B cell (primary cell): Measurements from ENCODE around the gene REST. TPM values are rescaled to one million over a fixed set of nuclear protein-coding genes. Genes with fewer than 3 reads are reported as not detected.

Experiments
- ATAC-seq: fragments of 200-7000 bp; cut with Tn5 transposase; one replicate; pipeline ENCODE4 v1.10.0; 2021; ENCODE audit warnings: low read depth, mild to moderate bottlenecking, moderate number of reproducible peaks, moderate library complexity
- CTCF ChIA-PET: fragments of 350-600 bp; sonication (Branson Sonifier 250); formaldehyde crosslinking; loops from one replicate; lab custom pipeline; 2021; ENCODE audit warnings: antibody characterized with exemption, inconsistent platforms; lab: Charles Lee
- POLR2A ChIA-PET: fragments of 350-600 bp; sonication (Branson Sonifier 250); formaldehyde crosslinking; loops from one replicate; lab custom pipeline; 2021; ENCODE audit warnings: antibody characterized with exemption; lab: Charles Lee
- DNase-seq: peaks from one replicate; pipeline ENCODE4 v3.0.0; 2013
- H2AFZ ChIP-seq: 2 replicates; pipeline ENCODE4 v1.6.1; 2012; ENCODE audit warnings: mild to moderate bottlenecking, low read depth, low read length; ENCODE audit not compliant: insufficient read depth, poor library complexity, severe bottlenecking
- H3K27ac ChIP-seq, 2 donors: 1 replicate in 1 of 2; 2 replicates in 1 of 2; pipeline ENCODE4 v1.5.1; 2012 to 2013; ENCODE audit warnings: low read length in 2 of 2, mild to moderate bottlenecking in 2 of 2, moderate library complexity in 1 of 2
- H3K27me3 ChIP-seq, 4 experiments: fragments of 200-600 bp in 1 of 4; sonication (generic) in 1 of 4; replicated peaks in 1 of 4; 1 replicate in 2 of 4; 2 replicates in 2 of 4; pipeline versions ENCODE4 v1.6.1 to v1.7.0; 2013 to 2016; ENCODE audit warnings: low read length in 3 of 4, mild to moderate bottlenecking in 2 of 4, mixed read lengths in 1 of 4, moderate library complexity in 1 of 4; ENCODE audit not compliant: insufficient read depth in 4 of 4, control insufficient read depth in 3 of 4; ENCODE audit errors: control extremely low read depth in 1 of 4
- H3K36me3 ChIP-seq, 2 experiments: replicated peaks in 1 of 2; 1 replicate in 1 of 2; 2 replicates in 1 of 2; pipeline versions ENCODE4 v1.6.1 to v1.7.1; 2013; ENCODE audit warnings: low read length in 1 of 2; ENCODE audit not compliant: insufficient read depth in 2 of 2, control insufficient read depth in 1 of 2; ENCODE audit errors: control extremely low read depth in 1 of 2, extremely low read depth in 1 of 2
- H3K4me1 ChIP-seq, 2 donors: fragments of 200-600 bp in 1 of 2; sonication (generic) in 1 of 2; 1 replicate in 1 of 2; 2 replicates in 1 of 2; pipeline versions ENCODE4 v1.5.1 to v1.6.1; 2013 to 2017; ENCODE audit warnings: low read length in 2 of 2; ENCODE audit not compliant: control insufficient read depth in 2 of 2, insufficient read depth in 2 of 2
- H3K4me2 ChIP-seq: replicated peaks from 2 replicates; pipeline ENCODE3; 2012; ENCODE audit warnings: mild to moderate bottlenecking, low read depth, low read length; ENCODE audit not compliant: poor library complexity, severe bottlenecking
- H3K4me3 ChIP-seq, 5 experiments: fragments of 200-600 bp in 1 of 5; sonication (generic) in 1 of 5; 1 replicate in 3 of 5; 2 replicates in 2 of 5; pipeline versions ENCODE4 v1.5.1 to v1.7.0; 2011 to 2016; ENCODE audit warnings: low read length in 4 of 5, mild to moderate bottlenecking in 4 of 5, low read depth in 2 of 5, control low read depth in 1 of 5, moderate library complexity in 1 of 5; ENCODE audit not compliant: insufficient read depth in 1 of 5; ENCODE audit errors: control extremely low read depth in 1 of 5, extremely low read depth in 1 of 5
- H3K79me2 ChIP-seq: fragments of 200-600 bp; sonication (generic); one replicate; pipeline ENCODE4 v1.6.0; 2016; ENCODE audit warnings: low read length; ENCODE audit not compliant: control insufficient read depth, insufficient read depth
- H3K9ac ChIP-seq: fragments of 200-600 bp; sonication (generic); 2 replicates; pipeline ENCODE4 v1.6.1; 2017; ENCODE audit warnings: mild to moderate bottlenecking, low read length, moderate library complexity
- H3K9me3 ChIP-seq, 3 donors: one replicate each; pipeline versions ENCODE4 v1.6.1 to v1.7.1; 2013; ENCODE audit warnings: low read length in 2 of 3; ENCODE audit not compliant: control insufficient read depth in 2 of 3, insufficient read depth in 1 of 3; ENCODE audit errors: control extremely low read depth in 1 of 3
- H4K20me1 ChIP-seq: 2 replicates; pipeline ENCODE4 v1.6.0; 2012; ENCODE audit warnings: mild to moderate bottlenecking, low read length; ENCODE audit not compliant: insufficient read depth, control insufficient read depth, poor library complexity, severe bottlenecking
- H3K27ac Mint-ChIP-seq: one replicate; pipeline ENCODE4 v1.8.0; 2021; ENCODE audit warnings: mixed read lengths
- H3K27me3 Mint-ChIP-seq: one replicate; pipeline ENCODE4 v1.8.0; 2021; ENCODE audit warnings: mixed read lengths
- H3K4me1 Mint-ChIP-seq: one replicate; pipeline ENCODE4 v1.8.0; 2021; ENCODE audit warnings: mixed read lengths
- H3K4me3 Mint-ChIP-seq: one replicate; pipeline ENCODE4 v1.8.0; 2021; ENCODE audit warnings: mixed read lengths
- H3K9me3 Mint-ChIP-seq: one replicate; pipeline ENCODE4 v1.8.0; 2022; ENCODE audit warnings: mixed read lengths; ENCODE audit not compliant: insufficient read depth
- EZH2 ChIP-seq: IDR thresholded peaks from 2 replicates; pipeline ENCODE4 v1.6.1; 2012; ENCODE audit warnings: borderline replicate concordance, low read depth, mild to moderate bottlenecking, moderate library complexity, low read length; ENCODE audit not compliant: insufficient read depth, poor library complexity, severe bottlenecking
- WGBS: methylation state at CpG from one replicate; pipeline ENCODE4 v1.1.5; 2013; ENCODE audit warnings: missing lambda C conversion rate; ENCODE audit not compliant: insufficient coverage; 5-methylcytosine and 5-hydroxymethylcytosine counted together
- intact Hi-C: fragments of 100-400 bp; cut with micrococcal nuclease; formaldehyde crosslinking; loops from one replicate; pipeline ENCODE4 v1.10.0; 2022
- polyA plus RNA-seq: library from polyadenylated mRNA; depleted of rRNA; stranded (reverse); fragments of >200 nt; gene quantifications from 2 replicates; pipeline ENCODE4 v1.2.3, GENCODE V29; 2012
- total RNA-seq, 2 donors: library from RNA; stranded (reverse); fragments of 120-200 nt in 1 of 2; gene quantifications; 1 replicate in 1 of 2; 2 replicates in 1 of 2; pipeline versions ENCODE4 v1.2.3 to v1.2.4, GENCODE V29; 2013 to 2022
- TF ChIP-seq, protein P1 (sequence below): fragments of 200-600 bp; IDR thresholded peaks from one replicate; pipeline ENCODE4 v1.8.0; 2022; ENCODE audit warnings: antibody characterized with exemption, mild to moderate bottlenecking

REST gene
- total and polyA plus RNA-seq, 2 donors (not counting 1 experiment from before 2014, with no cell fraction given), result 6.2 to 59.4 TPM

DNA sequence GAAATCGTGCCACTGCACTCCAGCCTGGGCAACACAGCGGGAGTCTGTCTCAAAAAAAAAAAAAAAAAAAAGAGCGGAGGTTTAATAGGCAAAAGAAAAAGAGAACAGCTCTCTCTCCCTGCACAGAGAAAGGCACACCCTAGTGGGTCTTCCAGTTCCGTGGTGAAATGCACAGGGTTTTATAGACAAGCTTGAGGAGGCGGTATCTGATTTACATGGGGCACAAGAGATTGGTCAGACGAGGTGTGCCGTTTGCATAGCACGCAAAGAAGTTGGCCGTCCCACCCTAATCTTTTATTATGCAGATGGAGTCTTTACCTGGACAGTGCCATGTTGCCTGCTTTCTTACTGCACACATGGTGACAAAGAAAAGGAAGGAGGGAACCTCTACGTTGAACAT, 33.5 kb upstream of the REST start:
- no peaks in the 10 kb centered on the region for H3K79me2 ChIP-seq
- ATAC-seq (no peak), DNase-seq (no peak)
- POLR2A ChIA-PET, result no interaction called here
- H3K9me3 ChIP-seq, result no peaks in the 10 kb centered on the region
- H3K4me1 ChIP-seq, result peaks cover 0 to 5% of the 10 kb centered on the region in 2 donors
- H3K4me2 ChIP-seq, result no peak overlapping the region
- H2AFZ ChIP-seq, result no peak overlapping the region
- CTCF ChIA-PET, result interaction anchor here (1.2 kb wide), 1 partner anchor 71 kb away, joined by 3 read pairs; no protein-coding TSS in a partner anchor
- no peaks in the 10 kb centered on the region for H3K9me3 Mint-ChIP-seq
- no peak for TF ChIP-seq EZH2
- TF ChIP-seq, protein P1, sequence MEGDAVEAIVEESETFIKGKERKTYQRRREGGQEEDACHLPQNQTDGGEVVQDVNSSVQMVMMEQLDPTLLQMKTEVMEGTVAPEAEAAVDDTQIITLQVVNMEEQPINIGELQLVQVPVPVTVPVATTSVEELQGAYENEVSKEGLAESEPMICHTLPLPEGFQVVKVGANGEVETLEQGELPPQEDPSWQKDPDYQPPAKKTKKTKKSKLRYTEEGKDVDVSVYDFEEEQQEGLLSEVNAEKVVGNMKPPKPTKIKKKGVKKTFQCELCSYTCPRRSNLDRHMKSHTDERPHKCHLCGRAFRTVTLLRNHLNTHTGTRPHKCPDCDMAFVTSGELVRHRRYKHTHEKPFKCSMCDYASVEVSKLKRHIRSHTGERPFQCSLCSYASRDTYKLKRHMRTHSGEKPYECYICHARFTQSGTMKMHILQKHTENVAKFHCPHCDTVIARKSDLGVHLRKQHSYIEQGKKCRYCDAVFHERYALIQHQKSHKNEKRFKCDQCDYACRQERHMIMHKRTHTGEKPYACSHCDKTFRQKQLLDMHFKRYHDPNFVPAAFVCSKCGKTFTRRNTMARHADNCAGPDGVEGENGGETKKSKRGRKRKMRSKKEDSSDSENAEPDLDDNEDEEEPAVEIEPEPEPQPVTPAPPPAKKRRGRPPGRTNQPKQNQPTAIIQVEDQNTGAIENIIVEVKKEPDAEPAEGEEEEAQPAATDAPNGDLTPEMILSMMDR, result no peak
- no peak overlapping the region for H3K27ac ChIP-seq
- H3K36me3 ChIP-seq, result no peaks in the 10 kb centered on the region
- intact Hi-C loops, result no loop called here
- 83% methylated on average over 4 of the region's 10 CpGs for WGBS
- H3K4me3 Mint-ChIP-seq, result no peak overlapping the region
- H4K20me1 ChIP-seq, result no peaks in the 10 kb centered on the region
- no peak overlapping the region for H3K27ac Mint-ChIP-seq
- no peak overlapping the region for H3K4me3 ChIP-seq
- H3K9ac ChIP-seq, result no peak overlapping the region
- no peaks in the 10 kb centered on the region for H3K27me3 ChIP-seq
- H3K27me3 Mint-ChIP-seq, result peaks cover 2% of the 10 kb centered on the region
- peaks cover 16% of the 10 kb centered on the region for H3K4me1 Mint-ChIP-seq

DNA sequence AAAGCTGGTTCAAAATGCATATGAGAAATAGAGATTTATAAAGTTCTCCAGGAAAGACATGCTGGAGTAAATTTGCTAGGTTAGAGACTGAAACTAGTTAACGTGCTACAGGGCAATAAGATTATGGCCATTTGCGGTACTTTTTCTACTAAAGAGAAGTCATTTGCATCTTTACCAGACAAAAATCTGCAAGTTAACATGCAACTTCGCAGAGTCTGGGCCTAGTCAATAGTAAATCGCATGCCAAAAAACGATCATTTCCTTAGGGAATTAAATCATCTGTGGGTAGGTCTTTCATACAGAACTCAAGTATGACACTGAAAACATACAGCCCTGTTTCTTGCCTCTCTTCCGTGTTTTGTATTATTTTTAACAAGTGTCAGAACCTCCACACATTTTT, 32.8 kb upstream of the REST start:
- POLR2A ChIA-PET, result no interaction called here
- H3K4me1 Mint-ChIP-seq, result peaks cover 16% of the 10 kb centered on the region
- no peaks in the 10 kb centered on the region for H4K20me1 ChIP-seq
- H3K36me3 ChIP-seq, result no peaks in the 10 kb centered on the region
- no peak overlapping the region for H3K27ac ChIP-seq
- H3K27ac Mint-ChIP-seq, result no peak overlapping the region
- intact Hi-C loops, result no loop called here
- ATAC-seq, result no peak
- H3K4me2 ChIP-seq, result no peak overlapping the region
- no peak for DNase-seq
- H3K4me3 Mint-ChIP-seq, result peak overlapping the region; percentile 11
- no peaks in the 10 kb centered on the region for H3K27me3 ChIP-seq
- TF ChIP-seq, protein P1, result no peak
- no peak for TF ChIP-seq EZH2
- H3K27me3 Mint-ChIP-seq, result peaks cover 2% of the 10 kb centered on the region
- no peak overlapping the region for H3K4me3 ChIP-seq
- H3K9ac ChIP-seq, result no peak overlapping the region
- no peaks in the 10 kb centered on the region for H3K9me3 ChIP-seq
- H2AFZ ChIP-seq, result peak overlapping the region; percentile 40
- peaks cover 0 to 5% of the 10 kb centered on the region in 2 donors for H3K4me1 ChIP-seq
- CTCF ChIA-PET, result no interaction called here
- H3K79me2 ChIP-seq, result no peaks in the 10 kb centered on the region
- no peaks in the 10 kb centered on the region for H3K9me3 Mint-ChIP-seq
- no CpG with 5 or more reads among the region's 6 CpGs for WGBS
